Smooth muscle cell (in vitro differentiated cells): ENCODE data around the gene EXOC2. TPM values are rescaled to one million over a fixed set of nuclear protein-coding genes. Genes with fewer than 3 reads are reported as not detected.

ENCODE experiments used
- DNase-seq: peaks from one replicate; lab custom pipeline; 2025; ENCODE audit not compliant: unreplicated experiment; lab: John Stamatoyannopoulos, UW
- H2AFZ ChIP-seq: fragments of 200-600 bp; sonication (generic); 2 replicates; pipeline ENCODE4 v1.6.0; 2016; ENCODE audit warnings: antibody characterized with exemption, low read depth, mild to moderate bottlenecking
- H3F3A ChIP-seq: fragments of 200-600 bp; sonication (generic); 2 replicates; pipeline ENCODE4 v1.6.0; 2017; ENCODE audit warnings: antibody characterized with exemption, low read depth
- H3K27ac ChIP-seq: fragments of 200-600 bp; sonication (generic); 2 replicates; pipeline ENCODE4 v1.5.1; 2016; ENCODE audit warnings: low read depth, mild to moderate bottlenecking
- H3K27me3 ChIP-seq: fragments of 200-600 bp; sonication (generic); 2 replicates; pipeline ENCODE4 v1.6.1; 2016; ENCODE audit warnings: low read depth, mild to moderate bottlenecking
- H3K36me3 ChIP-seq: fragments of 200-600 bp; sonication (generic); 2 replicates; pipeline ENCODE4 v1.5.1; 2016; ENCODE audit warnings: low read depth
- H3K4me1 ChIP-seq: fragments of 200-600 bp; sonication (generic); 2 replicates; pipeline ENCODE4 v1.5.1; 2016; ENCODE audit warnings: low read depth
- H3K4me2 ChIP-seq: fragments of 200-600 bp; sonication (generic); 2 replicates; pipeline ENCODE4 v1.6.0; 2016; ENCODE audit warnings: mild to moderate bottlenecking
- H3K4me3 ChIP-seq: fragments of 200-600 bp; sonication (generic); 2 replicates; pipeline ENCODE4 v1.5.1; 2016; ENCODE audit warnings: mild to moderate bottlenecking
- H3K79me2 ChIP-seq: fragments of 200-600 bp; sonication (generic); 2 replicates; pipeline ENCODE4 v1.6.0; 2016; ENCODE audit warnings: low read depth, mild to moderate bottlenecking
- H3K9ac ChIP-seq: fragments of 200-600 bp; sonication (generic); 2 replicates; pipeline ENCODE4 v1.6.0; 2016; ENCODE audit warnings: low read depth
- H3K9me3 ChIP-seq: fragments of 200-600 bp; sonication (generic); replicated peaks from 2 replicates; pipeline ENCODE4 v1.5.1; 2016; ENCODE audit warnings: low read depth
- H4K20me1 ChIP-seq: fragments of 200-600 bp; sonication (generic); 2 replicates; pipeline ENCODE4 v1.6.0; 2016; ENCODE audit warnings: low read depth
- CTCF ChIP-seq: fragments of 200-600 bp; sonication (generic); IDR thresholded peaks from 2 replicates; pipeline ENCODE4 v1.5.1; 2017; ENCODE audit warnings: borderline replicate concordance, mild to moderate bottlenecking, antibody characterized with exemption; ENCODE audit not compliant: insufficient read depth, poor library complexity, severe bottlenecking
- WGBS: methylation state at CpG from one replicate; pipeline ENCODE4 v1.1.7; 2016; ENCODE audit warnings: low lambda C conversion rate; 5-methylcytosine and 5-hydroxymethylcytosine counted together
- polyA plus RNA-seq: library from polyadenylated mRNA; unstranded; fragments of >200 nt; fragmentation: Nextera tagmentation; extraction: Ambion mirVana; gene quantifications from 2 replicates; pipeline ENCODE4 v1.2.1, GENCODE V29; 2016
- total RNA-seq: library from RNA; depleted of rRNA; stranded (reverse); fragments of >200 nt; gene quantifications from 2 replicates; pipeline ENCODE4 v1.2.3, GENCODE V29; 2014

The EXOC2 gene
- total and polyA plus RNA-seq, 2 experiments from 2014 or later, result 21.9 to 33.9 TPM

GRCh38 chr6:582370-582769 is 110.6 kb downstream of the EXOC2 start:
- Histone ChIP-seq H3K27me3 (no peaks in the 10 kb centered on the region), H3K9me3 (no peaks in the 10 kb centered on the region), H3K4me1 (peaks cover 12% of the 10 kb centered on the region), H3K4me3 (no peak overlapping the region), H3K36me3 (peaks cover 3% of the 10 kb centered on the region), H3F3A (peaks cover 6% of the 10 kb centered on the region), H3K9ac (no peak overlapping the region), H2AFZ (no peak overlapping the region), H3K4me2 (peak overlapping the region; percentile 72), H3K79me2 (no peaks in the 10 kb centered on the region), H3K27ac (peak overlapping the region; percentile 54), H4K20me1 (peaks cover 9% of the 10 kb centered on the region)
- 8% methylated on average over 11 of the region's 12 CpGs for WGBS
- no peak for TF ChIP-seq CTCF
- no peak for DNase-seq

- no peak for TF ChIP-seq CTCF
- 89% methylated on average over 5 of the region's 5 CpGs for WGBS
- DNase-seq, result no peak
Measured at GRCh38 chr6:579339-579738, 113.6 kb downstream of the EXOC2 start.

GRCh38 chr6:572596-573265 is 120.2 kb downstream of the EXOC2 start:
- no peak overlapping the region for H2AFZ ChIP-seq
- no peaks in the 10 kb centered on the region for H3K9me3 ChIP-seq
- no peaks in the 10 kb centered on the region for H3K4me1 ChIP-seq
- H3K4me3 ChIP-seq, result no peak overlapping the region
- no peaks in the 10 kb centered on the region for H4K20me1 ChIP-seq
- DNase-seq, result no peak
- TF ChIP-seq CTCF, result no peak
- 92% methylated on average over 16 of the region's 16 CpGs for WGBS
- no peak overlapping the region for H3K27ac ChIP-seq
- H3F3A ChIP-seq, result no peaks in the 10 kb centered on the region
- no peak overlapping the region for H3K4me2 ChIP-seq
- no peaks in the 10 kb centered on the region for H3K27me3 ChIP-seq
- H3K36me3 ChIP-seq, result no peaks in the 10 kb centered on the region
- no peaks in the 10 kb centered on the region for H3K79me2 ChIP-seq
- H3K9ac ChIP-seq, result no peak overlapping the region

More at GRCh38 chr6:579339-579738, 113.6 kb downstream of the EXOC2 start:
- no peaks in the 10 kb centered on the region for H3K27me3 ChIP-seq
- no peak overlapping the region for H3K4me3 ChIP-seq
- H4K20me1 ChIP-seq, result peaks cover 9% of the 10 kb centered on the region
- H3K4me1 ChIP-seq, result peaks cover 12% of the 10 kb centered on the region
- H3K27ac ChIP-seq, result no peak overlapping the region
- H3K36me3 ChIP-seq, result peaks cover 3% of the 10 kb centered on the region
- no peak overlapping the region for H2AFZ ChIP-seq
- no peaks in the 10 kb centered on the region for H3K9me3 ChIP-seq
- H3K9ac ChIP-seq, result no peak overlapping the region
- H3K4me2 ChIP-seq, result no peak overlapping the region
- H3K79me2 ChIP-seq, result no peaks in the 10 kb centered on the region
- H3F3A ChIP-seq, result peaks cover 6% of the 10 kb centered on the region

GRCh38 chr6:571892-572291 is 121.0 kb downstream of the EXOC2 start:
- WGBS, result 98% methylated on average over 6 of the region's 6 CpGs
- no peaks in the 10 kb centered on the region for H3F3A ChIP-seq
- H3K9me3 ChIP-seq, result no peaks in the 10 kb centered on the region
- H3K79me2 ChIP-seq, result no peaks in the 10 kb centered on the region
- H3K4me2 ChIP-seq, result no peak overlapping the region
- H3K27me3 ChIP-seq, result no peaks in the 10 kb centered on the region
- no peak for TF ChIP-seq CTCF
- H3K4me1 ChIP-seq, result no peaks in the 10 kb centered on the region
- no peak overlapping the region for H3K9ac ChIP-seq
- no peak overlapping the region for H2AFZ ChIP-seq
- no peaks in the 10 kb centered on the region for H3K36me3 ChIP-seq
- H3K27ac ChIP-seq, result no peak overlapping the region
- no peak overlapping the region for H3K4me3 ChIP-seq
- H4K20me1 ChIP-seq, result no peaks in the 10 kb centered on the region
- DNase-seq, result no peak
